HepG2 (cell line): ENCODE data around the gene TMED5.

Experiments
- CENPT ChIP-seq: sonication (generic); formaldehyde crosslinking; IDR thresholded peaks from 2 replicates; pipeline ENCODE4 v1.8.0; 2022; ENCODE audit warnings: low read depth, mild to moderate bottlenecking, moderate library complexity, missing genetic modification reagents
- FOXM1 ChIP-seq: sonication (generic); formaldehyde crosslinking; IDR thresholded peaks from 2 replicates; pipeline ENCODE4 v1.5.0; 2020; ENCODE audit warnings: missing genetic modification reagents
- RXRA ChIP-seq: sonication (generic); formaldehyde crosslinking; IDR thresholded peaks from 2 replicates; pipeline ENCODE4 v1.5.1; 2020; ENCODE audit warnings: missing genetic modification reagents
- SMAD3 ChIP-seq: sonication (generic); formaldehyde crosslinking; IDR thresholded peaks from 2 replicates; pipeline ENCODE4 v1.4.0; 2020; ENCODE audit warnings: missing genetic modification reagents
- TCF12 ChIP-seq, 2 experiments: fragments of 450-650 bp in 1 of 2; sonication (generic) in 1 of 2; formaldehyde crosslinking in 1 of 2; IDR thresholded peaks; 2 replicates each; pipeline versions ENCODE4 v1.6.1 to v1.8.0; 2017 to 2022; ENCODE audit warnings: antibody characterized with exemption in 1 of 2, mild to moderate bottlenecking in 1 of 2, missing genetic modification reagents in 1 of 2, moderate library complexity in 1 of 2
- ZNF292 ChIP-seq: sonication (generic); formaldehyde crosslinking; IDR thresholded peaks from 2 replicates; pipeline ENCODE4 v1.8.1; 2022; ENCODE audit warnings: mild to moderate bottlenecking, low read depth, missing genetic modification reagents, borderline replicate concordance
- ZNF614 ChIP-seq: IDR thresholded peaks from 2 replicates; pipeline ENCODE4 v1.6.1; 2018; ENCODE audit warnings: missing biosample characterization, missing genetic modification reagents, inconsistent platforms, borderline replicate concordance
- TF ChIP-seq, protein P1 (sequence below): IDR thresholded peaks from 2 replicates; pipeline ENCODE4 v1.6.1; 2012; ENCODE audit warnings: low read depth, low read length, improper control_type of control experiment
- TF ChIP-seq, protein P2 (sequence below): sonication (generic); formaldehyde crosslinking; IDR thresholded peaks from 2 replicates; pipeline ENCODE4 v1.5.0; 2020; ENCODE audit warnings: mild to moderate bottlenecking, missing genetic modification reagents, moderate library complexity
- TF ChIP-seq, protein P3 (sequence below): sonication (generic); formaldehyde crosslinking; IDR thresholded peaks from 2 replicates; pipeline ENCODE4 v1.8.0; 2022; ENCODE audit warnings: missing genetic modification reagents, mild to moderate bottlenecking, borderline replicate concordance

DNA sequence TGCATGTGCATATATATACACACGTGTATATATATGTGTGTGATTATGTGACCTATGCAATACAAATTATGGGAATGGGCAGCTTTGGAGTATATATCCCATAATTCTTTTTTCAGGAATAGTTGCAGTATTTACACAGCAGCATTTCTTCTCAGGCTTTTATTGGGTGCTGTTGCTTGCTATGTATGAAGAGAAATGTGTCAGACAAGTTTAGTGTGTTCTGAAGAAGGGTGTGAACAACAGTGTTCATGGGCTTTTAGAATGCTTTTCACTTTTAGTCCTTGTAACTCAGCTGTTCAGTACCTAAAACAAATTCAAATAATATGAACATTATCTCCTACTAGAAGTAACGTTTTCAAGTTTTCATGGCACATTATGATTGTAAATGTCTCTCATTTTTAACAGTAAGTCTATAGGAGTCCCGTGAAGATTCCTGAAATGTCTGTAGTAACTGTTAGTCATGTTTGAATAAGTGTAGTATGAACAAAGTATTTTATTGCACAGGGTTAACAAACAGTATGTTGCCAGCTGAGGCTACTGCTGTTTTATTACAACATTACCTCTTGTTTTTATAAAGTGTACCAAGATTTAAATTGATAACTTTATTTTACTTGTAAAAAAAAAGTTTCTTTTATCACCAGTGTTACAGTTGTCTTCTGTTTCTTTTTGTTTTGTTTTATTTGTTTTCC lies 42.5 kb downstream of the TMED5 start:
- TF ChIP-seq SMAD3 (no peak), FOXM1 (CRISPR knock-in tag) (no peak), CENPT (CRISPR knock-in tag) (no peak), ZNF292 (CRISPR knock-in tag) (no peak), RXRA (CRISPR knock-in tag) (no peak), ZNF614 (no peak), TCF12 (IDR thresholded peaks at IDR 0.05) (no peak), TCF12 (CRISPR knock-in tag; IDR thresholded peaks at IDR 0.05) (no peak)
- TF ChIP-seq, protein P1, sequence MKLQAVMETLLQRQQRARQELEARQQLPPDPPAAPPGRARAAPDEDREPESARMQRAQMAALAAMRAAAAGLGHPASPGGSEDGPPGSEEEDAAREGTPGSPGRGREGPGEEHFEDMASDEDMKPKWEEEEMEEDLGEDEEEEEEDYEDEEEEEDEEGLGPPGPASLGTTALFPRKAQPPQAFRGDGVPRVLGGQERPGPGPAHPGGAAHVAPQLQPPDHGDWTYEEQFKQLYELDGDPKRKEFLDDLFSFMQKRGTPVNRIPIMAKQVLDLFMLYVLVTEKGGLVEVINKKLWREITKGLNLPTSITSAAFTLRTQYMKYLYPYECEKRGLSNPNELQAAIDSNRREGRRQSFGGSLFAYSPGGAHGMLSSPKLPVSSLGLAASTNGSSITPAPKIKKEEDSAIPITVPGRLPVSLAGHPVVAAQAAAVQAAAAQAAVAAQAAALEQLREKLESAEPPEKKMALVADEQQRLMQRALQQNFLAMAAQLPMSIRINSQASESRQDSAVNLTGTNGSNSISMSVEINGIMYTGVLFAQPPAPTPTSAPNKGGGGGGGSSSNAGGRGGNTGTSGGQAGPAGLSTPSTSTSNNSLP, result no peak
- TF ChIP-seq, protein P2, sequence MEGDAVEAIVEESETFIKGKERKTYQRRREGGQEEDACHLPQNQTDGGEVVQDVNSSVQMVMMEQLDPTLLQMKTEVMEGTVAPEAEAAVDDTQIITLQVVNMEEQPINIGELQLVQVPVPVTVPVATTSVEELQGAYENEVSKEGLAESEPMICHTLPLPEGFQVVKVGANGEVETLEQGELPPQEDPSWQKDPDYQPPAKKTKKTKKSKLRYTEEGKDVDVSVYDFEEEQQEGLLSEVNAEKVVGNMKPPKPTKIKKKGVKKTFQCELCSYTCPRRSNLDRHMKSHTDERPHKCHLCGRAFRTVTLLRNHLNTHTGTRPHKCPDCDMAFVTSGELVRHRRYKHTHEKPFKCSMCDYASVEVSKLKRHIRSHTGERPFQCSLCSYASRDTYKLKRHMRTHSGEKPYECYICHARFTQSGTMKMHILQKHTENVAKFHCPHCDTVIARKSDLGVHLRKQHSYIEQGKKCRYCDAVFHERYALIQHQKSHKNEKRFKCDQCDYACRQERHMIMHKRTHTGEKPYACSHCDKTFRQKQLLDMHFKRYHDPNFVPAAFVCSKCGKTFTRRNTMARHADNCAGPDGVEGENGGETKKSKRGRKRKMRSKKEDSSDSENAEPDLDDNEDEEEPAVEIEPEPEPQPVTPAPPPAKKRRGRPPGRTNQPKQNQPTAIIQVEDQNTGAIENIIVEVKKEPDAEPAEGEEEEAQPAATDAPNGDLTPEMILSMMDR (CRISPR knock-in tag), result no peak
- TF ChIP-seq, protein P3, sequence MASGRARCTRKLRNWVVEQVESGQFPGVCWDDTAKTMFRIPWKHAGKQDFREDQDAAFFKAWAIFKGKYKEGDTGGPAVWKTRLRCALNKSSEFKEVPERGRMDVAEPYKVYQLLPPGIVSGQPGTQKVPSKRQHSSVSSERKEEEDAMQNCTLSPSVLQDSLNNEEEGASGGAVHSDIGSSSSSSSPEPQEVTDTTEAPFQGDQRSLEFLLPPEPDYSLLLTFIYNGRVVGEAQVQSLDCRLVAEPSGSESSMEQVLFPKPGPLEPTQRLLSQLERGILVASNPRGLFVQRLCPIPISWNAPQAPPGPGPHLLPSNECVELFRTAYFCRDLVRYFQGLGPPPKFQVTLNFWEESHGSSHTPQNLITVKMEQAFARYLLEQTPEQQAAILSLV (CRISPR knock-in tag), result no peak
